Endothelial cell of umbilical vein (primary cell): ENCODE measurements around the gene NKX6-2. TPM values are rescaled to one million over a fixed set of nuclear protein-coding genes. Genes with fewer than 3 reads are reported as not detected.

Experiments
- BruUV-seq: library from RNA; stranded (reverse); fragments of 400-500 nt; replicated peaks from 2 replicates; lab custom pipeline; 2021; lab: Mats Ljungman, UMichigan
- CTCF ChIA-PET: fragments of 300-600, 350-600 bp; sonication (Branson Sonifier 250); formaldehyde crosslinking; loops from one replicate; lab custom pipeline; 2021; ENCODE audit warnings: antibody characterized with exemption, inconsistent platforms; lab: Charles Lee
- POLR2A ChIA-PET: fragments of 300-600, 350-600 bp; sonication (Branson Sonifier 250); formaldehyde crosslinking; loops from one replicate; lab custom pipeline; 2021; ENCODE audit warnings: antibody characterized with exemption, inconsistent platforms; lab: Charles Lee
- DNase-seq: peaks from one replicate; pipeline ENCODE4 v3.0.0-alpha.2; 2011; ENCODE audit warnings: low read depth, low spot score
- FAIRE-seq: peaks from 2 replicates; lab custom pipeline; 2011; peaks lifted over from hg19 to GRCh38; lab: Jason Lieb, UNC
- H2AFZ ChIP-seq: 2 replicates; pipeline ENCODE4 v1.6.0; 2012; ENCODE audit warnings: low read depth, low read length, control low read depth, inconsistent platforms
- H3K27ac ChIP-seq: 2 replicates; pipeline ENCODE4 v1.5.1; 2011; ENCODE audit warnings: low read depth, mild to moderate bottlenecking, control low read depth, low read length, moderate library complexity; ENCODE audit not compliant: insufficient read depth
- H3K27me3 ChIP-seq, 2 experiments: 2 replicates each; pipeline versions ENCODE4 v1.6.0 to v1.6.1; 2011; ENCODE audit warnings: low read length in 2 of 2, mixed read lengths in 1 of 2; ENCODE audit not compliant: control insufficient read depth in 2 of 2, insufficient read depth in 2 of 2
- H3K36me3 ChIP-seq, 2 experiments: 2 replicates in 1 of 2; 3 replicates in 1 of 2; pipeline ENCODE4 v1.5.1; 2011; ENCODE audit warnings: low read length in 2 of 2, mild to moderate bottlenecking in 1 of 2, moderate library complexity in 1 of 2; ENCODE audit not compliant: control insufficient read depth in 2 of 2, insufficient read depth in 2 of 2; ENCODE audit errors: extremely low read depth in 1 of 2
- H3K4me1 ChIP-seq: 3 replicates; pipeline ENCODE4 v1.5.1; 2011; ENCODE audit warnings: mild to moderate bottlenecking, low read length; ENCODE audit not compliant: control insufficient read depth, insufficient read depth; ENCODE audit errors: extremely low read depth
- H3K4me2 ChIP-seq: 2 replicates; pipeline ENCODE4 v1.6.1; 2011; ENCODE audit warnings: low read length, control low read depth, mixed read lengths; ENCODE audit not compliant: insufficient read depth
- H3K4me3 ChIP-seq, 3 experiments: fragments of 200-600 bp in 1 of 3; sonication (generic), shearing (Covaris generic) in 1 of 3; replicated peaks in 1 of 3; 2 replicates each; pipeline ENCODE4 v1.5.1; 2011 to 2016; ENCODE audit warnings: control low read depth in 3 of 3, low read length in 3 of 3, mild to moderate bottlenecking in 2 of 3, inconsistent platforms in 1 of 3, low read depth in 1 of 3, moderate library complexity in 1 of 3; ENCODE audit not compliant: insufficient read depth in 1 of 3
- H3K79me2 ChIP-seq: 2 replicates; pipeline ENCODE4 v1.6.0; 2012; ENCODE audit warnings: low read length, inconsistent platforms; ENCODE audit not compliant: control insufficient read depth, insufficient read depth
- H3K9ac ChIP-seq: replicated peaks from 2 replicates; pipeline ENCODE3; 2011; ENCODE audit warnings: low read length, control low read depth; ENCODE audit not compliant: insufficient read depth; ENCODE audit errors: extremely low read depth
- H3K9me1 ChIP-seq: replicated peaks from 3 replicates; pipeline ENCODE4 v1.6.0; 2011; ENCODE audit warnings: mild to moderate bottlenecking, low read length; ENCODE audit not compliant: control insufficient read depth, insufficient read depth; ENCODE audit errors: extremely low read depth
- H3K9me3 ChIP-seq: replicated peaks from 2 replicates; pipeline ENCODE4 v1.5.1; 2012; ENCODE audit warnings: low read length, inconsistent platforms; ENCODE audit not compliant: control insufficient read depth, insufficient read depth
- H4K20me1 ChIP-seq: replicated peaks from 2 replicates; pipeline ENCODE3; 2011; ENCODE audit warnings: mild to moderate bottlenecking, low read length; ENCODE audit not compliant: control insufficient read depth, insufficient read depth; ENCODE audit errors: extremely low read depth
- CTCF ChIP-seq, 2 donors: IDR thresholded peaks; 1 replicate in 1 of 2; 2 replicates in 1 of 2; pipeline ENCODE4 v1.5.1; 2011; ENCODE audit warnings: low read length in 2 of 2, mild to moderate bottlenecking in 2 of 2, moderate library complexity in 2 of 2, control low read depth in 1 of 2, inconsistent platforms in 1 of 2, low read depth in 1 of 2; ENCODE audit not compliant: insufficient read depth in 1 of 2; ENCODE audit errors: extremely low read depth in 1 of 2
- EZH2 ChIP-seq: IDR thresholded peaks from 2 replicates; pipeline ENCODE4 v1.6.1; 2012; ENCODE audit warnings: borderline replicate concordance, low read depth, mild to moderate bottlenecking, moderate library complexity, low read length, inconsistent platforms; ENCODE audit not compliant: severe bottlenecking
- FOS ChIP-seq: IDR thresholded peaks from 2 replicates; pipeline ENCODE4 v1.6.1; 2011; ENCODE audit warnings: mild to moderate bottlenecking, low read length, moderate library complexity, borderline replicate concordance; ENCODE audit not compliant: insufficient read depth
- GATA2 ChIP-seq: IDR thresholded peaks from 2 replicates; pipeline ENCODE4 v1.7.0; 2011; ENCODE audit warnings: low read depth, mild to moderate bottlenecking, moderate library complexity, mixed read lengths, low read length; ENCODE audit not compliant: insufficient read length, insufficient read depth
- JUN ChIP-seq: IDR thresholded peaks from 2 replicates; pipeline ENCODE4 v1.6.1; 2011; ENCODE audit warnings: borderline replicate concordance, low read depth; ENCODE audit not compliant: insufficient read length, insufficient read depth
- MAX ChIP-seq: IDR thresholded peaks from 2 replicates; pipeline ENCODE4 v1.6.1; 2011; ENCODE audit not compliant: insufficient read depth, insufficient read length
- MYC ChIP-seq: IDR thresholded peaks from one replicate; pipeline ENCODE4 v1.6.1; 2011; ENCODE audit warnings: mild to moderate bottlenecking, low read depth, low read length
- POLR2A ChIP-seq: IDR thresholded peaks from 2 replicates; pipeline ENCODE4 v1.6.1; 2012; ENCODE audit warnings: low read depth, mild to moderate bottlenecking, control low read depth, low read length
- POLR2AphosphoS5 ChIP-seq: IDR thresholded peaks from 2 replicates; pipeline ENCODE4 v1.6.1; 2012; ENCODE audit warnings: low read depth, mild to moderate bottlenecking, control low read depth, low read length, moderate library complexity; ENCODE audit not compliant: insufficient read depth
- dilution Hi-C: fragments of 300-500 bp; cut with MboI; formaldehyde crosslinking; loops from one replicate; pipeline ENCODE4 v1.15.0; 2019; ENCODE audit warnings: low sequenced_read_pairs; ENCODE audit not compliant: extremely low pct_ligation_motif_present
- intact Hi-C: fragments of 100-400 bp; cut with micrococcal nuclease; formaldehyde crosslinking; loops from one replicate; pipeline ENCODE4 v1.10.0; 2022
- polyA plus RNA-seq, 4 experiments: library from polyadenylated mRNA; depleted of rRNA in 3 of 4; stranded (reverse) in 3 of 4; unstranded in 1 of 4; fragments of >200 nt; gene quantifications; 2 replicates each; pipeline versions ENCODE4 v1.2.1 to v1.2.3, GENCODE V29; 2011 to 2012; ENCODE audit warnings: missing spikeins in 1 of 4
- total RNA-seq: library from RNA; stranded (reverse); gene quantifications from 2 replicates; pipeline ENCODE4 v1.2.3, GENCODE V29; 2021

The NKX6-2 gene
- total and polyA plus RNA-seq, 2 donors (not counting 3 experiments of a cell fraction or from before 2014, with no cell fraction given) = not detected

DNA sequence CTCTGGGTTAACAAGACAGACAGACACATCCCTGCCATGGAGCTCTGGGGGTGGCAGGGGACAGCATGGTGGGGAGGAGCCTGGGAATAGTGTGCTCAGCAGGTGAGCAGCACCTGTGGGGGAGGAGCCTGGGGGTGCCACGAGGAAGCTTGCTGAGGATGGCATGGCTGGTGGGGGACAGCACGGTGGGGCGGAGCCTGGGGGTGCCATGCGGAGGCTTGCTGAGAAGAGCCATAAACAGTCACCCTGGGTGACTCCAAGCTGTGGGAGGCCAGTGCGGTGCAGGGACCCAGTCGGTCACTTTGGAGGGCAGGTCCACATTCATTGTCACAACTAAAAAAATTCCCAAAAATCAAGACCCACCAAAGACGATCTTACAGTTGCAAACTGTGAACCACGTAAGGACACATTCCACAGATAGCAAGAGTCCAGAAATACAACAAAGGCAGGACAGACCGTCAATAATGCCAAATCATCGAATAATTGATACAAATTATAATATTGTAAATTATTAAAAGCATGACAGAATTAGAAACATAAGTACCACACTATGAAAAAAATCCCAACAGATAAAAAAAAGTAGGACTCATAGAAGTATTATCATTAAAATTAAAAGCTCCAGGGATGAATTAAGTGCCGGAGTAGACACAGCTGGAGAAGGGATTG, 24.4 kb downstream of the NKX6-2 start:
- no peak overlapping the region for H3K4me2 ChIP-seq
- H4K20me1 ChIP-seq = no peaks in the 10 kb centered on the region
- H3K27me3 ChIP-seq = no peaks in the 10 kb centered on the region
- no peaks in the 10 kb centered on the region for H3K36me3 ChIP-seq
- no peaks in the 10 kb centered on the region for H3K4me1 ChIP-seq
- BruUV-seq = no TSS peak
- POLR2A ChIA-PET = no interaction called here
- no peak overlapping the region for H3K27ac ChIP-seq
- H3K9me1 ChIP-seq = no peaks in the 10 kb centered on the region
- H3K9ac ChIP-seq = no peak overlapping the region
- CTCF ChIA-PET = no interaction called here
- dilution Hi-C loops = no loop called here
- H3K79me2 ChIP-seq = no peaks in the 10 kb centered on the region
- no peak overlapping the region for H2AFZ ChIP-seq
- TF ChIP-seq FOS (no peak), POLR2AphosphoS5 (no peak), GATA2 (no peak), MYC (no peak), JUN (no peak), EZH2 (no peak), POLR2A (no peak), MAX (no peak), CTCF (IDR thresholded peaks at IDR 0.05; ENCODE audit: extremely low read depth in 1 of 2, insufficient read depth in 1 of 2, low read depth in 1 of 2, low read length in 2 of 2) (no peak)
- DNase-seq (no peak), FAIRE-seq (no peak)
- intact Hi-C loops = no loop called here
- H3K4me3 ChIP-seq = no peak overlapping the region
- no peaks in the 10 kb centered on the region for H3K9me3 ChIP-seq
